Activated naive CD4-positive, alpha-beta T cell (primary cell): ENCODE measurements around the gene ZNF217.
"Not testable (repeated sequence)": the region's sequence is repeated elsewhere in the genome, so short reads cannot be mapped to it uniquely, and the experiment has no call there.

ENCODE experiments used
- DNase-seq, 4 experiments: peaks; one replicate each; lab custom pipeline; 2025; lab: John Stamatoyannopoulos, UW

ZNF217 gene

DNA sequence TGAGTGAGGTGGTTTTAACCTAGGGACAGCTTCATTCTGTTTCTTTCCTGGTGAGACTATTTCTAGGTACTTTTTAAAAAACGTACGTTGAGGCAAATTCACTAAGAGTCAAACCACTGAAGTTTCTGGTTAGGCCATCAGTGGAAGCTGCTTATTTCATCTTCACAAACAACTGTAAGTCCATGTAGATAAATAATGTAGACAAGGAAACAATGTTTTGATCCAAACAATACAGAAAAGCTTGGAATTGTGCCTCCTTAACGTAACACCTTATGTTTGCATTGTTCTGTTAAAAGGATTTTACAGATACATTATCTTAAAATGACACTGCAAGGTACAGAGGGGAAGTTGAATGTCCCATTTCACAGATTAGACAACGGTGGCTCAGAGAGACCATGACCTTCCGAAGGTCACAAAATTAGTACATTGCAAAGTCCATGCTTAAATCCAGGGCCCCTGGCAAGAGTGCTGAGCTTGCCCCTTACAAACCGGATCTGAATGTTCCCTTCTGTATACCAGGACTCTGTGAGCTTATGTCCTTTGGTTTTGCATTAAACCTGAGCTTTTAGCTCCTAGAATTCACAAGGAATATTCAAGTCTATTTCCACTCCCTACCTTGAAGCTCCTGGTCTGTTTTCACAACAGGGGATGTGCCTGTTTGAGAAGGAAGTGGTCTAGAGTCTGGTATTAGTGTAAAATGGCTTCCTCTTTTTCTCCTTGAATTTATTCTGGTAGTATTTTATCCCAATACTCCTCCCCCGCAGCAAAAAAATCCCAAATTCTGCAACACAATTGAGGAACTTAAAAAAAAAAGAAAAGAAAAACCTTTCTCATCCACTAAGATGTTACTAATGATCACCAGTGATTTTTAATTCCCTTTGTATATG is 28.9 kb upstream of the ZNF217 start:
- DNase-seq: no peak

DNA sequence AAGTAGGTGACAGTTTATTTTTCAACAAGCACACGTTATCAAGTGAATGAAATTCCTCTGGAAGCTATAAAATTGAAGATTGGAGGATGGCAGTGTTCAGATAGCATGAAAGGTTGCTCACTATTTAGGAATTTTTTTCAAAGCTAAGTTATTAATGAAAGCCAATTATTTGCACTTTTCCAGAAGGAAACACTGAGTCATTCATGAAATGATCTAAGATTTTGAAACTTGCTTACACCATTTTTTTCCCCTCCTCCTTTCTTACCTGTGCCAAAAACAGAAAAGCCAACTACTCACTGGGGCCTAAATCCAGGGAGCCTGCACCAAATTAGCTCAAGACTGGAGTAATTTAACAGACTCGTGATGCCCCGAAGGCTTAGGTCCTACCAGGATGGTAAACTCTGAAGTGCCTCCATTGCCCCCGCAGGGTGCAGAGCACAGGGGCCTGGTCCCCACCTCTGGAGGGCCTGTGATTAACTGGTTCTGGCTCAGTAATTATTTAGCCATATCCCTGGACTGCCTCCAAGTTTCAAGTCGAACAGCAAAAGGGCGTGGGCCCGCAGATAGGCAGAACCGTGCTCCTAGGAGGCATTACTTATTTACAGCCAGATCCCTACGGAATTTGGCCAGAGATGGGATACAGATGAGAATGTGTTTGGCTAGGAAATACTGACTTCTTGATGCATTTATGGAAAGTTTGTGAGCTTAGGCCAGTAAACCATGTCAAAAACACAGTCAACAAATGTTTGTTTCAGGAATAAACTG is 28.0 kb upstream of the ZNF217 start:
- DNase-seq: no peak

DNA sequence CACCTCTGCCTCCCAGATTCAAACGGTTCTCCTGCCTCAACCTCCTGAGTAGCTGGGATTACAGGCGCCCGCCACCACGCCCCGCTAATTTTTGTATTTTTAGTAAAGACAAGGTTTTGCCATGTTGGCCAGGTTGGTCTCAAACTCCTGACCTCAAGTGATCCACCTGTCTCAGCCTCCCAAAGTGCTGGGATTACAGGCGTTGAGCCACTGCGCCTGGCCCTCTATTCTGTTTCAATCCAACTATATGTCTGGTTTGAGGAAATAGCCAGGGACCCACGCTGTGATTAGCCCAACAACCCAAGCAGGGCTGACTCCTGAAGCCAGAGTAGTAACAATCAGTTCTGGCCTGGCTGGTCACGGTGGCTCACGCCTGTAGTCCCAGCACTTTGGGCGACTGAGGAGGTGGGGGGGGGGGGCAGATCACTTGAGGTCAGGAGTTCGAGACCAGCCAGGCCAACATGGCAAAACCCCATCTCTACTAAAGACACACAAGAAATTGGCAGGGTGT is 24.9 kb upstream of the ZNF217 start:
- not testable (repeated sequence) for DNase-seq

DNA sequence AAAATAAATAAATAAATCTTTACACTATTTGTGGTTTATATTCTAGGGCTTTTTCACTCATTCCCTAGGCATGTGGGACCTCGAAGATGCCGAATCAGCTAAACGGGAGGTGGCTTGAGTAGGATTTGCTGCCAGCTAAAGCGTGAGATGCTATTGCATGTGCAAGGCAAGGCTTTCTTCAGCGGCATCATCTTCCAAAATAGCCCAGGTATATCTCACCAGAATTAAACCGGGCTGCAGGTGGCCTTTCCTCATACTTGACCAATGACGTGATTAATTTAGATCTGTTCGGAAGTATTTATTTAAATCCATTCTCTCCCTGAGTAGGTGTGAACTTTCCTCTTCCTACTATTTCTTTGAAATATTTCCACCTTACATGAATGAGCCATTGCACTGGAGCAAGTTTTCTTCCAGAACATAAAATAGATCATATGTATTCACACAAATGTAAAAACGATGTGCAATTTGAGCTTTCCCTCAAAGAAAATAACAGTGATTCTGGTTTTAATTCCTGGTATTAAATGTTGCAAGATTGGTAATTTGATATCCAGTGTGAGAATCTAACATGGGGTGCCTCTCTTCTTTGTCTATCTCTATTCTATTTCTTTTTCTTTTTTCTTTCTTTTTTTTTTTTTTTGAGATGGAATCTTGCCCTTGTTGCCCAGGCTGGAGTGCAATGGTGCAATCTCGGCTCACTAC is 24.3 kb upstream of the ZNF217 start:
- DNase-seq: no peak

DNA sequence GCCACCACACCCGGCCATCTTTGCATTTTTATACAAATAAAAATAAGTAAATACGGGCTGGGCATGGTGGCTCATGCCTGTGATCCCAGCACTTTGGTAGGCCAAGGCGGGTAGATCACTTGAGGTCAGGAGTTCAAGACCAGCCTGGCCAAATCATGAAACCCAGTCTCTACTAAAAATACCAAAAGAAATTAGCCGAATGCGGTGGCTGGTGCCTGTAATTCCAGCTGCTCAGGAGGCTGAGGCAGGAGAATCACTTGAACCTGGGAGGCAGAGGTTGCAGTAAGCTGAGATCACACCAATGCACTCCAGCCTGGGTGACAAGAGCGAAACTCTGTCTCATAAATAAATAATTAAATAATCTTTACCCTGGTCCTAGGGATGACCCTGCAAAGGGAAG is 22.9 kb upstream of the ZNF217 start:
- DNase-seq: not testable (repeated sequence)

DNA sequence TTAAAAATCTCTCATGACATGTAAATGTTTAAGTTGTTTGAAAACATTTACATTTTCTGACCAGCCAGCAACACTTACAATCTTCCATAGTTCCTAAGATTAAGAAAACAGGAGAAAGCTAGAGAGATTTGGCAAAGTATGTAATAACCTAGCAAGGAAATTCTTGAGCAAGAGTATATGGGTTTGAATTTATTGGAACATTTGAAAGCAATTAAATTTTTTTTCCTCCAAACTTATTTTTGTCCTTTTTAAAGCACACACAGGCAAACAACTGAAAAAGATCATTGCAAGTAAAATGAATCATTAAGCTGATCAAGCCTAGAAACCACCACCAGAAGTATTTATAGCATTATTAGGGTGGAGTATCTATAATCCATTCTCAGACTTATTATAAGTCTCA is 20.1 kb upstream of the ZNF217 start:
- DNase-seq: no peak

DNA sequence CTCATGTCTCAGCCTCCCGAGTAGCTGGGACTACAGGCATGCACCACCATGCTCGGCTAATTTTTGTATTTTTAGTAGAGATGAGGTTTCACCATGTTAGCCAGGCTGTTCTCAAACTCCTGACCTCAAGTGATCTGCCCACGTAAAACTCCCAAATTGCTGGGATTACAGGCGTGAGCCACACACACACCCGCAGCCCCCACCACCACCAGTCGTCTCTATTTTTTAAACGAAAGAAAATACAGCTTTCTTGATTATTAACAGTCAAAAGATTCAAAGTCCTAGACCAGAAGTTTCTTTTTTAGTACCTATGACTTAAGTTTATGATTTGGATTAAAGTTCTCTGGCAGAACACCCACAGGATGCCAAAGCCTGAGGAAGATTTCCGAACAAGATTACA is 18.6 kb upstream of the ZNF217 start:
- not testable (repeated sequence) for DNase-seq

DNA sequence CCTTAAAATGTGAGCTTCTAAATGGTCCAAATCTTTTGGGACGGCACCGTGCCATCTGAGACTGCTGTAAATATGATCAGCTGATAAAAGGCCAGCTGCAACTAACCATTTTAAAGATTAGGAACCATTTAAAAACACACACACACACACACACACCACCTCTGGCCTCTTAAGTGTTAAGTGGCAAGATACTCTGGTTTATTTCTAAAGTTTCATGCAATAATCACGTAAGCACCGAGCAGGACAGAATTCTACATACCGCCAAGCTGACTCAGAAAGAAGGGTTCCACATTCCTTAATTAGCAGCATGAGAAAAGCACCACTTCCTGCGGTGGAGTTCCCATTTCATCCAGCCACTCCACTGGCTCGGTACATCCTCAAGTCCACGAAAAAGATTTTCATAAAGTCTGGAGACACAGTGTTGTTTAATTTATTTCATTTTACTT is 17.8 kb upstream of the ZNF217 start:
- DNase-seq: no peak

DNA sequence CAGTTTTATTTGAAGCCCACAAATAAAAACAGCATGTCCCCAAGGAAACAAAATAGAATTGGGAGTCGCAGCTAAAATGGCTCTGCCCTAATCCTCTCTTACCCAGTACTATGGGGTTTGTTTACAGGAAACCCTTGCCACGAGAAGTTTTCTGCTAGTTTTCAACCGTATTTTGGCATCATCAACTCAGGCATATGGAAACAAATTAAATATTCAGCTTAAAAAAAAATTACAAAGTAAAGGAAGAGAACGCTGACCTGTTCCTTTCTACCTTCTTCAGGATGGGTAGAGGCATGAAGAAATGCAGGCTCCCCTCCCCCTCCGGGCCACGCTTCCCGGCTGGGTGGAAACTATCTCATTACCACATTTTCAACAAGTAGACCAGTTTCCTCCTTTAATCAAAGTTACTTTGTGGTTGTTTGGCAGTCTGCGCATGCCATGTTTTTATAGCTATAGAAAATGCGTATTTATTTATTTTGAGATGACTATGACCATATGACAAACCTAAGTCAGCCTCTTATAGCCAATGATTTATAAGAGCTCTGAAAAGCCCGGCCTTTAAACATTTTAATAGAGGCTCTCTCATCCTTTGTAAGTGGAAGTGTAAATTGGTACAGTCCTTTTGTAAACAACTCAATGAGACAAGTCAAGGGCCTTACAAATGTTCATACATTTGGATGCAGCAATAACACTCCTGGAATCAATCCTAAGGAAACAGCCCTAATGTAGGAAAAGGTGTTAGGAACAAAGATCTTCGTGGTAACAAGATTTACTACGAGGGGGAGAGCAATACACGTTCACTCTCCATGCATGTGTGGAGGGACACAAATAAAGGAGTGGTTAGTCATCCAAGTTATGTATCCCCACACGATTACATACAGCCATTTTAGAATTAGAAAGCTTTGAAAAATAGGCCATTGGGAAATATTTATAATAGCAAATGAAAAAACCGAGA is 16.1 kb upstream of the ZNF217 start:
- DNase-seq: peak in 3 of 4 experiments; percentile 13 to 72 (median 62)

DNA sequence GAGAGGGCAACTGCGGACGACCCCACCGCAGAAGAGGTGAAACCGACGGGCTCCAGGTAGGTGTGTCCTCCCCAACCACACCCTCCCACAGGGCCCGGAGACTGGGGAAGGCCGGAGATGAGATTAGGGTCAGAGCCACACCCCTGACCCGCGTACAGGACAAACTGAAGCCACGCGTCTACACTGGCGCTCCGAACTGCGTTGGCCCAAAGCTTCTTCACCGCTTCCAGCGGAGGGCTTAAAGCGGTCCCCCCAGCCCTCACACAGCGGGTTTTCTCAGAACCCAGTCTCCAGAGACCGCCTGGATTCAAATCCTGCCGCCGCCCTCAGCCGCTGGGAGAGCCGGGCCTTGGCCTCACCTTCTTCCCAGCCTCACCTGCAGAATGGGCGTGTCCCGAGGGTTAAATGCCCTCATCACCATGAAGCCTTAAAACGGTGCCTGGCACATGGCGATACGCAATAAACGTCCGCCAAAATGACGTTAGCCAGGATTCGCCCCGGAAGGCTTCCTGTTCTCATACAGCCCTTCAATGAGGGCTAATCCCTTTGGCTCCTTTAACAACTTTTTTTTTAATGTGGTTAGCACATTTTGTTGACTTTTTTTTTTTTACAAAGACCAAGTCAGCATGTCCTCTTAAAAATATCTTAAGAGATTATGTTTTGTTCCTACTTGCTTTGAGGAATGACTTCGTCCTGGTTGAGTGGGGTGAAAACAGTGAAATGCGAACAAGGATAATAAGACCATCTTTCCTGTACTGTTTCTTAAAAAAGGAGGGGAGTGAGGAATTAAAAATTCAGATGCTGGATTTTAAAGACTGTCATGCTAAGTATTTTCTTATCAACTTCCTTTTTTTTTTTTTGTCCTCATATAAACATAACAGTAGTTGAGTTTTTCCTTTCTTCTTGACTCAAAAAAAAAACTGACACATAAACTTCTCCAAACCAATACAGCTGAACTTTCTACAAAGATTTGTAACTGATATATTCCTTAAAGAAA is 15.1 kb upstream of the ZNF217 start:
- DNase-seq: peak in 1 of 4 experiments; percentile 12

DNA sequence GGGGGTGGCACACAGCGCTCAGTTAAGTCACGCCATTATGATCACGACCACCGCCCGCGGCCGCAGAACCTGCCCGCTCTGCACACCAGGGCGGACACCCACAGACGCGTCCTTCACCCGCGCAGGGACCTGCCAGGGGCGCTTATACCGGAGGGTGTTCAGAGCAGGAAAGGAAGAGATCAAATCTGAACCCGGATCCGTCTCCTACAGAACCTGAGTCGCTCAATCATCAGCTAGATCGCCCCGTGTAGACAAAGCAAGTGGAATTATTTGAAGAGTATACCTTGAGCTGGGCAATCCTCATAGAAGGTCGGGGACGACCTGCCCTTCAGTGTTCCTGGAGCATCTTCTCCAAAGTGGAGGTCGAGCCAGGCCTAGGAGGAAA is 14.4 kb upstream of the ZNF217 start:
- no peak for DNase-seq

DNA sequence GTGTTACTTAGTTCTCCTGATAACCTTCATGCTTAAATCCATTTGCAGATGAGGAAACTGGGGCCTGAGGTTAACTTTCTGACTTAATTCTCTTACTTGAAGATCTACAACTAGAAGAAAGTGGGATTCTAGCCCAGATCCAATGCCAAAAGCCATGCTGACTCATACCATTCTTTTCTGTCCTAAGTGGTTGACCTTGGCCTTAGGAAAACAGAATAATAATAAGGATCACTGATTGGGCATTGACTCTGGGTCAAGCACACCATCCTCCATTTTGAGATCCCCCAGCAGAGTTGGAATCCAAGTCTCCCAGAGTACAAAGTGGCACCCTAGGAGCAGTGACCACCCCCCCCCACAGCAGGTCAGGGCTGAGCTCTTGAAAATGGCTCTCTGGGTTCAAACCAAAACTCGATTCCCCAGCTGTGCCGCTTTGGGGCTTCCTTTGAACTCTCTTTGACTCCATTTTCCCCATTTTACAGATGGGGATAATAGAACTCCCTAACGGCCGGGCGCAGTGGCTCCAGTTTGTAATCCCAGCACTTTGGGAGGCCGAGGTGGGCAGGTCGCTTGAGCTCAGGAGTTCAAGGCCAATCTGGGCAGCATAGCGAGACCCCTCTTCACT is 12.8 kb upstream of the ZNF217 start:
- no peak for DNase-seq

DNA sequence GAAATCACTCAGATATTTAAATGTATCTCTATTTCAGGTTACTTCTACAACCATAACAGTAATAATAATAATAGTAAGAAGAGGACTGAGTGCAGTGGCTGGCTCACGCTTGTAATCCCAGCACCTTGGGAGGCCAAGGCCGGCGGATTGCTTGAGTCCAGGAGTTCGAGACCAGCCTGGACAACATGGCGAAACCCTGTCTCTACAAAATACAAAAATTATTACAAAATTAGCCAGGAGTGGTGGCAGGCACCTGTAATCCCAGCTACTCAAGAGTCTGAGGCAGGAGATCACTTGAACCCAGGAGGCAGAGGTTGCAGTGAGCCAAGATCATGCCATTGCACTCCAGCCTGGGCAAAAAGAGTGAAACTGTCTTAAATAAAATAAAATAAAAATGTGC is 11.8 kb upstream of the ZNF217 start:
- not testable (repeated sequence) for DNase-seq

DNA sequence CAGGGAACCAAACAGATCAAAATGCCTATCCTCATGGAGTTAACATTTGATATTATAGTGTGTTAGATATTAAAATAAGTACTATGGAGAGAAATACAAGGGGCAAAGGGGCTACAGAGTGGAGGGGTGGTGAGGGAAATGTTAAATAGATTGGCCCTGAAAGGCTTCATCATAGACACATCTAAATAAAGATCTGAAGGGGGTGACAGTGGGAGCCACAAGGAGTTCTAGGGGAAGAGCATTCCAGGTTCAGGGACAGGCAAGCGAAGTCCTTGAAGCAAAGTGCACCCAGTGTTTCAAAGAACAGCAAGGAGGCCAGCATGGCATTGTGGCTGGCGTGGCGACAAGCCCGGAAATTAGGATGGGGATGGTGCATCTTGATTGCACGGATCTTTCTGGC is 11.2 kb upstream of the ZNF217 start:
- not testable (repeated sequence) for DNase-seq

DNA sequence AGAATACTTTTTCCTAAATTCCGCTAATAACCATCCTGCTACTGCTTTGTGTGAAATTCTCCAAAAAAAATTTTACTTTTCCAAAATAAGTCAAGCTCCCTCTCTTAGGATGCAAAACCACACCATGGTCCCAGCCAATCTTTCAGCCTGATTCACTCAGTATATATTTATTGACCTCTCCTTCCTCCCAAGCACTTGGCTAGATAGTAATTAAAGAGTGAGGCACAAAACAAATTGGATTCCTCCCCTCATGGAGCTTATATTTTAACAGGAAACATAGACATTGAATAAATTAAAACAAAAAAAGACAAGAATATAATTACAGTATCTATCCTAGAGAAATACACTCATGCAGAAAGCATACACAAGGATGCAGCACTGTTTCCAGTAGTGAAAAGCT is 9.0 kb upstream of the ZNF217 start:
- DNase-seq: no peak

DNA sequence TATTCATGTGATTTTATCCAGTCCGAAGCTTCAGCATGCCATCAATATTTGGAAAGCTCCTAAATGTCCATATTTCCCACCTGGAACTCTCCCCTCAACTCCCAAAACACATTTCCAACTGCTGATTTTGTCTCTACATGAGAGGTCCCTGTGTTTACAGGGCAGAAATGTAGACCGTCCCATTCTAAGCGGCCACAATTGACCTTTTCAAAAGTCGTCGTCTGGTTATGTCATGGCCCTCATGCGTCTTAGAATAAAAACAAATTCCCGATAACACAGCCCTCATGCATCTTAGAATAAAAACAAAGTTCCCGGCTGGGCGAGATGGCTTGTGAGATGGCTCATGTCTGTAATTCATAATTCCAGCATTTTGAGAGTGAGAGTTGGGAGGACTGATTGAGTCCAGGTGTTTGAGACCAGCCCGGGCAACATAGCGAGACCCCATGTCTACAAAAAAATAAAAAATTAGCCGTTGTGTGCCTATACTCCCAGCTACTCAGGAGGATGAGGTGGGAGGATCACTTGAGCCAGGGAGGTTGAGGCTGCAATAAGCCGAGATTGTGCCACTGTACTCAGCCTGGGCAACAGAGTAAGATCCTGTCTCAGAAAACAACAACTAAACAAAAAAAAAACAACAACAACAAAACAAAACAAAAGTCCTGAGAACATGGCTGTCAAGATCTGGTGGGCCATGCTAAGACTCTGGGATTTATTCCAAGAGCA is 6.4 kb upstream of the ZNF217 start:
- DNase-seq: no peak

DNA sequence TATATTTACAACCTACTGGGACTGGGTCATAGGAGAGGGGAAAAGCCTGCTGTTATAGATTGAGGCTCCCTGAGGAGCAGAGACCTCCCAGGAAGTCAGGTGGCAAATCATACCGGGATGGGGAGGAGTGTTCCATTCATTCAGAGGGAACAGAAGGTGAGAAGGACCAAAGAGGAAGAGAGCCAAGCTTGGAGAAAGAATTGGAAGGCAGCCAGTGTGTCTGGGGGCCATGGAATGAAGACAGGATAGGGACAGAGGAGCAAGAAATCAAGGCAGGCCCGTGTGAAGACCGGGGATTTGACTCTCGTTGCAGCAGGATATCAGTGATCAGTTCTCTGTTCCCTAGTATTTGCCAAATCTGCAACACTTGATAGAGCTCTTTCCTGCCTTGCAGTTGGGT is 5.7 kb upstream of the ZNF217 start:
- no peak for DNase-seq

DNA sequence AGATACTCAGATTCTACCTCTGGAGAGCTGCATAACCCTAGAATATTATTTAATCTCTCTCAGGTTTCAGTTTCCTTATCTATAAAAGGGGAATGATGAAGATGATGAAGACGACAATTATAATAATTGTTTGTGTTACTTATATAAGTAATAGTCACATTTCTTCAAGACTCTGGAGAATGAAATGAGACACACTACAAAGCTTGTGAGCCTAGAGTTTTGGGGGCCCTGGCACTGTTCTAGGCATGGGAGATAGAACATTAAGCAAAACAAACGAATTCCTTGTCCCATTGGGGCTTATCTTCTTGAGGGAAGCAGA is 5.4 kb upstream of the ZNF217 start:
- no peak for DNase-seq
